Mesendoderm (in vitro differentiated cells): ENCODE measurements around the gene RIOK3.
A peak's percentile ranks its signal among the peaks of the same experiment; 100 is the strongest.
"Not testable (repeated sequence)": the region's sequence is repeated elsewhere in the genome, so short reads cannot be mapped to it uniquely, and the experiment has no call there.

Experiments used
- DNase-seq: peaks from one replicate; pipeline ENCODE4 v3.0.0; 2013
- H2AK5ac ChIP-seq: 2 replicates; pipeline ENCODE4 v1.6.1; 2013; ENCODE audit warnings: low read length, inconsistent platforms
- H2BK120ac ChIP-seq: 2 replicates; pipeline ENCODE4 v1.6.1; 2013; ENCODE audit warnings: low read depth, mild to moderate bottlenecking, low read length, moderate library complexity, mixed read lengths
- H2BK15ac ChIP-seq: replicated peaks from 2 replicates; pipeline ENCODE4 v1.6.1; 2013; ENCODE audit warnings: low read depth, mild to moderate bottlenecking, moderate library complexity
- H2BK5ac ChIP-seq: 2 replicates; pipeline ENCODE4 v1.6.1; 2013; ENCODE audit warnings: low read length, inconsistent platforms
- H3K18ac ChIP-seq: 2 replicates; pipeline ENCODE4 v1.6.1; 2013; ENCODE audit warnings: mild to moderate bottlenecking, low read length, mixed read lengths
- H3K23ac ChIP-seq: one replicate; pipeline ENCODE4 v1.6.1; 2013; ENCODE audit warnings: low read length
- H3K27ac ChIP-seq: 2 replicates; pipeline ENCODE4 v1.5.1; 2013; ENCODE audit warnings: low read depth, mild to moderate bottlenecking, inconsistent platforms, low read length, moderate library complexity
- H3K27me3 ChIP-seq: 2 replicates; pipeline ENCODE4 v1.6.1; 2013; ENCODE audit warnings: low read length, control low read depth, mild to moderate bottlenecking, inconsistent platforms; ENCODE audit not compliant: insufficient read depth, poor library complexity
- H3K36me3 ChIP-seq: 2 replicates; pipeline ENCODE4 v1.6.1; 2013; ENCODE audit warnings: low read length, inconsistent platforms; ENCODE audit not compliant: control insufficient read depth, insufficient read depth
- H3K4ac ChIP-seq: one replicate; pipeline ENCODE4 v1.6.1; 2013; ENCODE audit warnings: low read depth, mild to moderate bottlenecking, low read length, moderate library complexity
- H3K4me1 ChIP-seq: 2 replicates; pipeline ENCODE4 v1.6.1; 2013; ENCODE audit warnings: low read depth, low read length, inconsistent platforms; ENCODE audit not compliant: control insufficient read depth
- H3K4me2 ChIP-seq: 2 replicates; pipeline ENCODE4 v1.6.1; 2013; ENCODE audit warnings: low read length
- H3K4me3 ChIP-seq: 2 replicates; pipeline ENCODE4 v1.5.1; 2013; ENCODE audit warnings: mild to moderate bottlenecking, low read length
- H3K56ac ChIP-seq: one replicate; pipeline ENCODE4 v1.6.1; 2013; ENCODE audit warnings: low read length
- H3K79me1 ChIP-seq: 2 replicates; pipeline ENCODE4 v1.6.1; 2013; ENCODE audit warnings: low read length, inconsistent platforms
- H3K79me2 ChIP-seq: 2 replicates; pipeline ENCODE4 v1.6.1; 2013; ENCODE audit warnings: mild to moderate bottlenecking, low read length; ENCODE audit not compliant: control insufficient read depth, insufficient read depth
- H3K9ac ChIP-seq: 2 replicates; pipeline ENCODE4 v1.6.1; 2013; ENCODE audit warnings: low read length, inconsistent platforms
- H4K5ac ChIP-seq: one replicate; pipeline ENCODE4 v1.6.1; 2013; ENCODE audit warnings: low read length
- H4K8ac ChIP-seq: one replicate; pipeline ENCODE4 v1.6.1; 2013; ENCODE audit warnings: low read depth, mild to moderate bottlenecking, control low read depth, low read length, moderate library complexity
- WGBS: extraction: QIAGEN DNeasy Blood & Tissue Kit; methylation state at CpG from one replicate; pipeline ENCODE4 v1.1.7; 2013; ENCODE audit warnings: low lambda C conversion rate, missing lambda C conversion rate; ENCODE audit not compliant: insufficient coverage; ENCODE audit errors: extremely low coverage; 5-methylcytosine and 5-hydroxymethylcytosine counted together

RIOK3 gene

DNA sequence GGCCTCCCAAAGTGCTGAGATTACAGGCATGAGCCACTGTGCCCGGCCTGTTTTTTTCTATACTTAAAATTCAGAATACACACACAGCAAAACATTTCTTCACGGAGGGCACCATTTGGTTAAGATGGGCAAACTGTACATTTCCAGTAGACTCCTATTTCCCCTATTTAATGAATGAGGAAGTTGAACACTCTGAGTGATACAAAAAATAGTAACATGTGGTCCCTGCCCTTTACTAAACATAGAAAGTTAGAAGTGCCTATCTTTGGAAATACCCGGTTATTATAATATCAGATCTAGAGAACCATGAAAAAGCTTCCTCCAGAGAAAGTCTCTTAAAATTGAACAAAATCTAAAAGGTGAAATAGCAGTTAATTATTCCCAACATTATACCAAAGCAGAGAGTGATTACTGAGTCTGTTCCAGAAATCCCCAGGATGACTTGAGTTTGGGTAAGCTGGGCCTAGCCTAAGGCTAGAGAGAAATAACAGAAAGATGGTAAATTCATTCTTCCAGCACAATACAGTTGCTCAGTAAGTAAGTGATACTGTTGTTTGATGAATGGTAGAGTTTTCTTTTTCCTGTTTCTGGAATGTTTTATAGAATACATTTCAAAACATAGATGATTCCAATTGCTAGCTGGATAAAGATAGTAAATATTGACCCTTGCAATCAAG is 26.9 kb downstream of the RIOK3 start:
- H3K27me3 ChIP-seq = no peaks in the 10 kb centered on the region
- H3K4me3 ChIP-seq = no peak overlapping the region
- WGBS = no CpG with 5 or more reads among the region's 3 CpGs
- no peak overlapping the region for H4K8ac ChIP-seq
- no peak overlapping the region for H3K56ac ChIP-seq
- no peaks in the 10 kb centered on the region for H3K79me1 ChIP-seq
- H3K4me1 ChIP-seq = peaks cover 2% of the 10 kb centered on the region
- H2BK5ac ChIP-seq = no peak overlapping the region
- H3K4me2 ChIP-seq = no peak overlapping the region
- H2BK120ac ChIP-seq = no peak overlapping the region
- no peak overlapping the region for H3K18ac ChIP-seq
- no peak overlapping the region for H2BK15ac ChIP-seq
- no peak overlapping the region for H2AK5ac ChIP-seq
- H3K23ac ChIP-seq = no peak overlapping the region
- DNase-seq = no peak
- H3K36me3 ChIP-seq = peaks cover 6% of the 10 kb centered on the region
- H3K9ac ChIP-seq = no peak overlapping the region
- H3K4ac ChIP-seq = no peak overlapping the region
- H3K79me2 ChIP-seq = no peaks in the 10 kb centered on the region
- no peak overlapping the region for H3K27ac ChIP-seq
- no peak overlapping the region for H4K5ac ChIP-seq

DNA sequence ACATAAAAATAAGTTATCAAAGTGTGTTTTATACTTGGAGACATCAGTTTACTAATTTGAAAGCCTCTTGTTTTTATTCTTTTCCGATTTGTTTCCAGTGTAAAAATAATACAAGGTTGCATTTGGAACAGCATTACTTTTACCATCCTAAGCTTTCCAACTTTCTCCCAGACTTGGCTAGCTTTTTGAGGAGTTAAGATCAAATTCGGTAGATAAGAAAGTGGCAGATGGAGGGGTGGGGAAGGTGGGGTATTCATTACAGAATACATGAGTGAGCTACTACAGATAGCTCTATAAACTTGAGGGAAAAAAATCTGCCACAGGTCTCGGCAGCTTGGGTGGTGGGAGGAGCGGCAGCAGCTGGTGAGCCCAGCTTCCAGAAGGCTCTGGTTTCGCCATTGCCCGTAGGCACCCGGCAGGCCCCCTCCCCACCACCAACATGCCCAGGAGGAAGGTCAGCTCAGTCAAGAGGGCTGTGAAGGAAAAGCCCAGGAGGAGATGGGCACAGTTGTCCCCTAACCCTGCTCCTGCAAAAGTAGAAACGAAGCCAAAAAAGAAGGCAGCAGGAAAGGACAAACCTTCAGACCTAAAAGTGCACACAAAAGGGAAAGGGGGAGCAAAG is 31.6 kb downstream of the RIOK3 start:
- H4K5ac ChIP-seq = no peak overlapping the region
- no peak overlapping the region for H4K8ac ChIP-seq
- H2BK15ac ChIP-seq = no peak overlapping the region
- no peaks in the 10 kb centered on the region for H3K79me2 ChIP-seq
- H3K79me1 ChIP-seq = no peaks in the 10 kb centered on the region
- H3K18ac ChIP-seq = no peak overlapping the region
- H3K27me3 ChIP-seq = no peaks in the 10 kb centered on the region
- H3K4me1 ChIP-seq = peaks cover 2% of the 10 kb centered on the region
- H3K23ac ChIP-seq = no peak overlapping the region
- peaks cover 2% of the 10 kb centered on the region for H3K36me3 ChIP-seq
- no peak overlapping the region for H3K56ac ChIP-seq
- no CpG with 5 or more reads among the region's 8 CpGs for WGBS
- H3K4ac ChIP-seq = no peak overlapping the region
- H3K27ac ChIP-seq = no peak overlapping the region
- no peak overlapping the region for H3K9ac ChIP-seq
- no peak overlapping the region for H3K4me3 ChIP-seq
- H2AK5ac ChIP-seq = no peak overlapping the region
- no peak overlapping the region for H2BK120ac ChIP-seq
- no peak overlapping the region for H2BK5ac ChIP-seq
- no peak overlapping the region for H3K4me2 ChIP-seq
- DNase-seq = no peak

DNA sequence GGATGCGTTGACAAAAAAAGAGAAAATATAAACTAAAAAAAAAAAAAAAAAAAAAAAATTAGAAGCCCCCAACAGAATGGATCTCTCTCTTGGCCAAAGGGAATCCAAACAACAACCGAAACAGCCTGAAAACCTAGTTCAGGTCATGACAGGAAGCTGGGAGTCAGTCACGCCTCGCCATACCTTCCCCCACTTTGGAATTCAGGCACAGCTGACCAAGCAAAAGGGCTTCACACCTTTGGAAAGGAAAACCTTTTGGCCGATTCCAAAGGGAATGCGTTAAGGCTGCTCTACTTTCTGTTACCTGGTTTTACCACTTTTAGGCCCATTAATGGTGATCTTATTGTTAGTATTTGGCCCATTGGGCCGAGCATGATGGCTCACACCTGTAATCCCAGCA is 32.3 kb downstream of the RIOK3 start:
- Histone ChIP-seq H3K23ac (no peak overlapping the region), H3K4ac (no peak overlapping the region), H2AK5ac (no peak overlapping the region), H3K4me1 (peaks cover 2% of the 10 kb centered on the region), H4K5ac (no peak overlapping the region), H3K9ac (no peak overlapping the region), H3K79me2 (no peaks in the 10 kb centered on the region), H2BK15ac (no peak overlapping the region), H2BK5ac (no peak overlapping the region), H3K27me3 (no peaks in the 10 kb centered on the region), H4K8ac (no peak overlapping the region), H3K4me3 (no peak overlapping the region), H3K56ac (no peak overlapping the region), H3K4me2 (no peak overlapping the region), H3K79me1 (no peaks in the 10 kb centered on the region), H3K27ac (no peak overlapping the region), H3K18ac (no peak overlapping the region), H2BK120ac (no peak overlapping the region), H3K36me3 (peaks cover 2% of the 10 kb centered on the region)
- DNase-seq = peak; percentile 86
- WGBS = no CpG with 5 or more reads among the region's 7 CpGs

- Histone ChIP-seq H2BK5ac (no peak overlapping the region), H3K56ac (no peak overlapping the region), H3K79me2 (no peaks in the 10 kb centered on the region), H3K23ac (no peak overlapping the region), H3K4me3 (no peak overlapping the region), H3K36me3 (no peaks in the 10 kb centered on the region), H3K4me2 (no peak overlapping the region), H4K8ac (no peak overlapping the region), H3K4me1 (peaks cover 2% of the 10 kb centered on the region), H2AK5ac (no peak overlapping the region), H3K9ac (no peak overlapping the region), H3K27me3 (no peaks in the 10 kb centered on the region), H2BK15ac (no peak overlapping the region), H2BK120ac (no peak overlapping the region), H3K79me1 (no peaks in the 10 kb centered on the region), H3K18ac (no peak overlapping the region), H4K5ac (no peak overlapping the region), H3K27ac (no peak overlapping the region), H3K4ac (no peak overlapping the region)
- whole genome bisulfite sequencing = no CpG with 5 or more reads among the region's 14 CpGs
- DNase-seq = no peak
These were observed 34.9 kb downstream of the RIOK3 start for GRCh38 chr18:23487738-23488570.

GRCh38 chr18:23489586-23489985 is 36.5 kb downstream of the RIOK3 start:
- H3K18ac ChIP-seq, DNase-seq, H3K4me1 ChIP-seq, H3K27me3 ChIP-seq, H3K4me3 ChIP-seq, H2AK5ac ChIP-seq, H4K8ac ChIP-seq, H3K4me2 ChIP-seq, H3K36me3 ChIP-seq, H3K79me1 ChIP-seq, H2BK5ac ChIP-seq, H3K9ac ChIP-seq, H3K56ac ChIP-seq, H3K23ac ChIP-seq, H2BK120ac ChIP-seq, H3K27ac ChIP-seq, H2BK15ac ChIP-seq, H4K5ac ChIP-seq, H3K4ac ChIP-seq, H3K79me2 ChIP-seq: not testable (repeated sequence)
- no CpG with 5 or more reads among the region's 5 CpGs for WGBS
